CD4-positive, alpha-beta T cell treated with Interleukin-6 at 100 ng/mL for 8 hours (primary cell): Measurements from ENCODE around the gene NOL6.
"Not testable (repeated sequence)": the region's sequence is repeated elsewhere in the genome, so short reads cannot be mapped to it uniquely, and the experiment has no call there.

Experiments used
- DNase-seq: peaks from one replicate; pipeline ENCODE4 v3.0.0-alpha.2; 2020; ENCODE audit warnings: mixed read lengths, low spot score

The NOL6 gene, protein sequence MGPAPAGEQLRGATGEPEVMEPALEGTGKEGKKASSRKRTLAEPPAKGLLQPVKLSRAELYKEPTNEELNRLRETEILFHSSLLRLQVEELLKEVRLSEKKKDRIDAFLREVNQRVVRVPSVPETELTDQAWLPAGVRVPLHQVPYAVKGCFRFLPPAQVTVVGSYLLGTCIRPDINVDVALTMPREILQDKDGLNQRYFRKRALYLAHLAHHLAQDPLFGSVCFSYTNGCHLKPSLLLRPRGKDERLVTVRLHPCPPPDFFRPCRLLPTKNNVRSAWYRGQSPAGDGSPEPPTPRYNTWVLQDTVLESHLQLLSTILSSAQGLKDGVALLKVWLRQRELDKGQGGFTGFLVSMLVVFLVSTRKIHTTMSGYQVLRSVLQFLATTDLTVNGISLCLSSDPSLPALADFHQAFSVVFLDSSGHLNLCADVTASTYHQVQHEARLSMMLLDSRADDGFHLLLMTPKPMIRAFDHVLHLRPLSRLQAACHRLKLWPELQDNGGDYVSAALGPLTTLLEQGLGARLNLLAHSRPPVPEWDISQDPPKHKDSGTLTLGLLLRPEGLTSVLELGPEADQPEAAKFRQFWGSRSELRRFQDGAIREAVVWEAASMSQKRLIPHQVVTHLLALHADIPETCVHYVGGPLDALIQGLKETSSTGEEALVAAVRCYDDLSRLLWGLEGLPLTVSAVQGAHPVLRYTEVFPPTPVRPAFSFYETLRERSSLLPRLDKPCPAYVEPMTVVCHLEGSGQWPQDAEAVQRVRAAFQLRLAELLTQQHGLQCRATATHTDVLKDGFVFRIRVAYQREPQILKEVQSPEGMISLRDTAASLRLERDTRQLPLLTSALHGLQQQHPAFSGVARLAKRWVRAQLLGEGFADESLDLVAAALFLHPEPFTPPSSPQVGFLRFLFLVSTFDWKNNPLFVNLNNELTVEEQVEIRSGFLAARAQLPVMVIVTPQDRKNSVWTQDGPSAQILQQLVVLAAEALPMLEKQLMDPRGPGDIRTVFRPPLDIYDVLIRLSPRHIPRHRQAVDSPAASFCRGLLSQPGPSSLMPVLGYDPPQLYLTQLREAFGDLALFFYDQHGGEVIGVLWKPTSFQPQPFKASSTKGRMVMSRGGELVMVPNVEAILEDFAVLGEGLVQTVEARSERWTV

DNA sequence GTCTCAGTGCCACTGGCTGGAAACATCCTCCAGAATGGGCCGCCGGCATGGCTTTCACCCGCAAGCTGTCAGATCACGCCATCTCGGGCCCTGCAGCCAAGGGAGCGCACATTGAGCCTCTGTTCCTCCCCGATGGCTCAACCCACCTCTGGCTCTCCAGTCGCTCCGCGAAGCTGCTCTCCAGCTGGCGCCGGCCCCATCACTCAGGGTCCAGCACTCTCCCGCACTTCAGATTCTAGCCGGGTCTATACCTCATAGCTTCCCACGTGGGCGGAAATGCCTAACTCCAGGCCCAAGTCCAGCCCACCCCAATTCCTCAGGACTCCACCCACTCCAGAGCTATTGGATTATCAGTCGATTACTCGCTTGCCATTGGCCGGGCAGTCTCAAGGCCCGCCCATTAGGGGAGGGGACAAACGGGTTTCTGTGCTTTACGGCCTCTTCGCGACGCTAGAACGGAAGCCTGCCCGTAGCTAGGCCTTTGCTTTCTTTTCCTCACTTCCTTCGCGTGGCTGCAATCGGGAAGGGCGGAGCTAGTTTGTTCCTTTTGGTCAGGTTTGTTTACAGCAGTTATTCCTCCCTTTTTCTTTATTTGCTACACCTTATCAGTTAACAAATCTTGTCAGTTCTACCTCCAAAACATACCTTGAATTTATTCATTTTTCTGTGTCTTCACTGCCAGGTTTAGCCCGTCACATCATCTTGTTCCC lies at the start of gene NOL6:
NOL6 (minus strand) TSS at position 282 of the 710 bp plus-strand sequence; CDS start at position 200, 82 bp downstream.
- peak; percentile 98 for DNase-seq

- DNase-seq: not testable (repeated sequence)
Measured at GRCh38 chr9:33521861-33522260, 48.1 kb upstream of the NOL6 start.

DNA sequence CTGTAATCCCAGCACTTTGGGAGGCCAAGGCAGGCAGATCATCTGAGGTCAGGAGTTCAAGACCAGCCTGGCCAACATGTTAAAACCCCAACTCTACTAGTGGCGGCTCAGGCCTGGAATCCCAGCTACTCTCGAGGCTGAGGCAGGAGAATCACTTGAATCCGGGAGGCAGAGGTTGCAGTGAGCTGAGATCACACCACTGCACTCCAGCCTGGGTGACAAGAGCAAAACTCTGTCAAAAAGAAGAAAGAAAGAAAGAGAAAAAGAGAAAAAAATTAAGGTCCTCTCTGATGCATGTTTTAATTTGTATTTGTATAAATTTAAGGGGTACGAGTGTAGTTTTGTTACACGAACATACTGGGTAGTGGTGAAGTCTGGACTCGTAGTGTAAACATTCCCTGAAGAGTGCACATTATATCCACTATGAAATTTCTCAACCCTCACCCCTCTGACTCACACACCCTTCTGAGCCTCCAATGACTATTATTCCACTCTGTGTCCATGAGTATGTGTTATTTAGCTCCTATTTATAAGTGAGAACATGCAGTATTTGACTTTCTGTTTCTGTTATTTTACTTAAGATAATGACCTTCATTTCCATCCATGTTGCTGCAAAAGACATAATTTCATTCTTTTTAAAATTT lies 44.3 kb upstream of the NOL6 start:
- DNase-seq: not testable (repeated sequence)

- DNase-seq: peak; percentile 29
Measured at GRCh38 chr9:33517373-33517772, 43.6 kb upstream of the NOL6 start.

GRCh38 chr9:33516397-33516796 lies 42.7 kb upstream of the NOL6 start:
- DNase-seq: not testable (repeated sequence)

GRCh38 chr9:33515342-33515995 lies 41.7 kb upstream of the NOL6 start:
- DNase-seq: not testable (repeated sequence)

GRCh38 chr9:33512535-33512934 lies 38.8 kb upstream of the NOL6 start:
- DNase-seq: not testable (repeated sequence)

DNA sequence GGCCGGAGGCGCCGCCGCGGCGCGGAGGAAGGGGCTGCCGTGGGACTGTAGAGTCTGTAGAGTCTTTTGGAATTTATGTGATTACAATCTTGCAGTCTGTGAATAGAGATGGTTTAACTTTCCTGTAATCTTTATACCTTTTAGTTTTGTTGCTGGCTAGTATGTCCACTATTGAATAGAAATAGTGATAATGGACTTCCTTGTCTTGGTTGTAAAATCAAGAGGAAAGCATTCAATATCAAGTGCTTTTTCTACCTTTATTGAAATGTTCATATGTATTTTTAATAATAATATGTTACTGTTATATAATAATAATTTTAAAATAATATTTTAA lies 37.4 kb upstream of the NOL6 start:
- not testable (repeated sequence) for DNase-seq

- peak; percentile 13 for DNase-seq
Measured at GRCh38 chr9:33510262-33511183, 36.8 kb upstream of the NOL6 start.

DNA sequence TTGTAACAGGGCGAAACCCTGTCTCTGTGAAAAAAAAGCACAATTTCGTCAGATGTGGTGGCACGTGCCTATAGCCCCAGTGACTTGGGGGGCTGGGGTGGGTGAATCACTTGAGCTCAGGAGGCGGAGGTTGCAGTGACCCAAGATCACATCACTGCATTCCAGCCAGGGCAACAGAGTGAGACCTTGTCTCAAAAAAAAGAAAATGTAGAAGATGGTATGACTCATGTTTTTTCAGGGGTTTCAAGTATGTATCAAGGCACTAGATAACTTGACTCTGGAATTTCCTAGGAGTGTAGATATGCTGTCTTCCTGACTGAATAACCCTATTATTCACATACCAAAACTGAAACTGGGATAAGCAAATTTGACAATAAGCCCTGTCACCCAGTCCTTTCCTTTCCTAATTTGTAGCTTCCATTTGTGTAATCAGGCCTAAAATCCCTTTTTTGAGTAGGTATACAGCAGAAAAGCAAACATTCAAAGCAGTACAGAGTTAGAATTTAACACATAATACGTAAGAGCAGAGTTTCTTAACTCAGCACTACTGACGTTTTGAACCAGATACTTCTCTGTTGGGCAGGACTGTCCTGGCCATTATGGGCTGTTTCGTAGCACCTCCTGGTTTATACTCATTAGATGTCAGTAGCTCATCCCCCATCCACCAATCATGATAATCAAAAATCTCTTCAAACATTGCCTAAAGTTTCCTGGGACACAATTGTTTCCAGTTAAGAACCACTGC lies 33.1 kb upstream of the NOL6 start:
- DNase-seq: no peak

- DNase-seq: no peak
Measured at GRCh38 chr9:33498387-33498786, 24.7 kb upstream of the NOL6 start.

- DNase-seq: not testable (repeated sequence)
Measured at GRCh38 chr9:33493819-33494218, 20.1 kb upstream of the NOL6 start.

- DNase-seq: no peak
Measured at GRCh38 chr9:33489066-33489465, 15.3 kb upstream of the NOL6 start.

- DNase-seq: not testable (repeated sequence)
Measured at GRCh38 chr9:33485312-33485711, 11.6 kb upstream of the NOL6 start.

- no peak for DNase-seq
Measured at GRCh38 chr9:33480976-33481375, 7.3 kb upstream of the NOL6 start.

DNA sequence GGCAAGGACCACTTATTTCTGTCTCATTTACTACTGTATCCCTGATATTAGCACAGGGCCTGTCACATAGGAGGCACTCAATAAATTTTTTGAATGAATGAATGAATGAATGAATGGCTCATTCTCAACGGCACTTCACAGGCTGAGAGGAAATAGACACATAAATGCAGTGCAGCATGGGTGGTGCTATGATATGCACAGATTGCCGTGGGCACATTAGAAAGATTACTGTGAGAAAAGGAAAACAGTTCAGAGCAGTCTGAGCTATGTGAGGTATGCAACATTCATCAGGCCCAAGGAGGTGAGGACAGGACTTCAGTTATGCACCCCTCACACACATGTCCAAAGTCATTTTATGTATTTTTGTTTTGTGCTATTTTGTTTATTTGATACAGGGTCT lies 6.4 kb upstream of the NOL6 start:
- no peak for DNase-seq

- DNase-seq: no peak
Measured at GRCh38 chr9:33476503-33476902, 2.8 kb upstream of the NOL6 start.

- DNase-seq: no peak
Measured at GRCh38 chr9:33475357-33475756, 1.6 kb upstream of the NOL6 start.
